RWPE2 (cell line): ENCODE measurements around the gene NFATC2IP.
"Not testable (repeated sequence)": the region's sequence is repeated elsewhere in the genome, so short reads cannot be mapped to it uniquely, and the experiment has no call there.

Source experiments
- ATAC-seq: fragments of 200-7000 bp; cut with Tn5 transposase; 3 replicates; pipeline ENCODE4 v1.9.1; 2021; ENCODE audit warnings: low read depth
- DNase-seq: peaks from one replicate; pipeline ENCODE4 v3.0.0-alpha.2; 2020; ENCODE audit warnings: low spot score
- H3K27ac ChIP-seq: fragments of 450-650 bp; 2 replicates; pipeline ENCODE4 v1.5.1; 2017; ENCODE audit warnings: mild to moderate bottlenecking; ENCODE audit not compliant: poor library complexity, severe bottlenecking
- H3K27me3 ChIP-seq: fragments of 250-450 bp; sonication (Bioruptor Pico); 2 replicates; pipeline ENCODE4 v1.5.1; 2021; ENCODE audit warnings: mild to moderate bottlenecking, moderate library complexity; ENCODE audit not compliant: insufficient read depth, poor library complexity, severe bottlenecking
- H3K36me3 ChIP-seq: fragments of 250-450 bp; sonication (Bioruptor Pico); 2 replicates; pipeline ENCODE4 v1.5.1; 2020; ENCODE audit warnings: low read depth, mild to moderate bottlenecking, moderate library complexity
- H3K4me1 ChIP-seq: fragments of 250-450 bp; sonication (Bioruptor Pico); 2 replicates; pipeline ENCODE4 v1.5.1; 2021; ENCODE audit warnings: mild to moderate bottlenecking, moderate library complexity; ENCODE audit not compliant: insufficient read depth, poor library complexity, severe bottlenecking
- H3K4me3 ChIP-seq: fragments of 250-450 bp; sonication (Bioruptor Pico); 2 replicates; pipeline ENCODE4 v1.5.1; 2021; ENCODE audit warnings: mild to moderate bottlenecking, moderate library complexity; ENCODE audit not compliant: severe bottlenecking
- H3K9me3 ChIP-seq: fragments of 250-450 bp; sonication (Bioruptor Pico); 2 replicates; pipeline ENCODE4 v1.5.1; 2021; ENCODE audit warnings: mild to moderate bottlenecking, moderate library complexity; ENCODE audit not compliant: severe bottlenecking
- TF ChIP-seq, protein P1 (sequence below): fragments of 450-650 bp; IDR thresholded peaks from one replicate; pipeline ENCODE4 v1.5.1; 2017; ENCODE audit warnings: mild to moderate bottlenecking, moderate library complexity; ENCODE audit not compliant: poor library complexity, severe bottlenecking

NFATC2IP gene

GRCh38 chr16:28998837-28999236, 48.1 kb downstream of the NFATC2IP start:
- Histone ChIP-seq H3K27me3 (no peaks in the 10 kb centered on the region), H3K4me3 (no peak overlapping the region), H3K9me3 (no peaks in the 10 kb centered on the region), H3K27ac (no peak overlapping the region), H3K36me3 (no peaks in the 10 kb centered on the region), H3K4me1 (no peaks in the 10 kb centered on the region)
- ATAC-seq (no peak), DNase-seq (no peak)
- TF ChIP-seq, protein P1, sequence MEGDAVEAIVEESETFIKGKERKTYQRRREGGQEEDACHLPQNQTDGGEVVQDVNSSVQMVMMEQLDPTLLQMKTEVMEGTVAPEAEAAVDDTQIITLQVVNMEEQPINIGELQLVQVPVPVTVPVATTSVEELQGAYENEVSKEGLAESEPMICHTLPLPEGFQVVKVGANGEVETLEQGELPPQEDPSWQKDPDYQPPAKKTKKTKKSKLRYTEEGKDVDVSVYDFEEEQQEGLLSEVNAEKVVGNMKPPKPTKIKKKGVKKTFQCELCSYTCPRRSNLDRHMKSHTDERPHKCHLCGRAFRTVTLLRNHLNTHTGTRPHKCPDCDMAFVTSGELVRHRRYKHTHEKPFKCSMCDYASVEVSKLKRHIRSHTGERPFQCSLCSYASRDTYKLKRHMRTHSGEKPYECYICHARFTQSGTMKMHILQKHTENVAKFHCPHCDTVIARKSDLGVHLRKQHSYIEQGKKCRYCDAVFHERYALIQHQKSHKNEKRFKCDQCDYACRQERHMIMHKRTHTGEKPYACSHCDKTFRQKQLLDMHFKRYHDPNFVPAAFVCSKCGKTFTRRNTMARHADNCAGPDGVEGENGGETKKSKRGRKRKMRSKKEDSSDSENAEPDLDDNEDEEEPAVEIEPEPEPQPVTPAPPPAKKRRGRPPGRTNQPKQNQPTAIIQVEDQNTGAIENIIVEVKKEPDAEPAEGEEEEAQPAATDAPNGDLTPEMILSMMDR, result no peak

- ATAC-seq, result no peak
- no peaks in the 10 kb centered on the region for H3K9me3 ChIP-seq
- no peak overlapping the region for H3K27ac ChIP-seq
- TF ChIP-seq, protein P1, result no peak
- no peaks in the 10 kb centered on the region for H3K36me3 ChIP-seq
- no peak overlapping the region for H3K4me3 ChIP-seq
- no peak for DNase-seq
- no peaks in the 10 kb centered on the region for H3K4me1 ChIP-seq
- no peaks in the 10 kb centered on the region for H3K27me3 ChIP-seq
Observed at GRCh38 chr16:28999577-28999976, 48.8 kb downstream of the NFATC2IP start.

- H3K9me3 ChIP-seq, result no peaks in the 10 kb centered on the region
- no peak for ATAC-seq
- H3K4me1 ChIP-seq, result no peaks in the 10 kb centered on the region
- TF ChIP-seq, protein P1, result no peak
- no peaks in the 10 kb centered on the region for H3K36me3 ChIP-seq
- DNase-seq, result no peak
- no peak overlapping the region for H3K27ac ChIP-seq
- no peak overlapping the region for H3K4me3 ChIP-seq
- no peaks in the 10 kb centered on the region for H3K27me3 ChIP-seq
Observed at GRCh38 chr16:29000019-29000418, 49.3 kb downstream of the NFATC2IP start.

GRCh38 chr16:29004496-29005139, 53.9 kb downstream of the NFATC2IP start:
- DNase-seq, H3K36me3 ChIP-seq, H3K27ac ChIP-seq, ATAC-seq, H3K9me3 ChIP-seq, H3K27me3 ChIP-seq, H3K4me3 ChIP-seq, H3K4me1 ChIP-seq: not testable (repeated sequence)

- TF ChIP-seq, protein P1, result no peak
- H3K4me1 ChIP-seq, result no peaks in the 10 kb centered on the region
- no peaks in the 10 kb centered on the region for H3K27me3 ChIP-seq
- no peak overlapping the region for H3K4me3 ChIP-seq
- no peak overlapping the region for H3K27ac ChIP-seq
- H3K9me3 ChIP-seq, result no peaks in the 10 kb centered on the region
- DNase-seq (no peak), ATAC-seq (0 out of 3 replicates have a peak, but pooled peaks have one; percentile 27)
- no peaks in the 10 kb centered on the region for H3K36me3 ChIP-seq
Observed at GRCh38 chr16:29007730-29008593, 57.2 kb downstream of the NFATC2IP start.
